Fibroblast of lung (primary cell): ENCODE data around the gene PLA2G4B.

Experiments
- EZH2 ChIP-seq: IDR thresholded peaks from 2 replicates; pipeline ENCODE4 v1.5.1; 2012; ENCODE audit warnings: low read length, control low read depth, mild to moderate bottlenecking; ENCODE audit errors: missing control alignments
- TF ChIP-seq, protein P1 (sequence below), 2 donors: IDR thresholded peaks in 1 of 2; conservative IDR thresholded peaks in 1 of 2; 1 replicate in 1 of 2; 2 replicates in 1 of 2; pipeline ENCODE4 v1.5.1; 2011 to 2012; ENCODE audit warnings: low read length in 2 of 2, control low read depth in 1 of 2, inconsistent platforms in 1 of 2, low read depth in 1 of 2, mild to moderate bottlenecking in 1 of 2

GRCh38 chr15:41858756-41859155 is 20.1 kb downstream of the PLA2G4B start:
- TF ChIP-seq, protein P1, sequence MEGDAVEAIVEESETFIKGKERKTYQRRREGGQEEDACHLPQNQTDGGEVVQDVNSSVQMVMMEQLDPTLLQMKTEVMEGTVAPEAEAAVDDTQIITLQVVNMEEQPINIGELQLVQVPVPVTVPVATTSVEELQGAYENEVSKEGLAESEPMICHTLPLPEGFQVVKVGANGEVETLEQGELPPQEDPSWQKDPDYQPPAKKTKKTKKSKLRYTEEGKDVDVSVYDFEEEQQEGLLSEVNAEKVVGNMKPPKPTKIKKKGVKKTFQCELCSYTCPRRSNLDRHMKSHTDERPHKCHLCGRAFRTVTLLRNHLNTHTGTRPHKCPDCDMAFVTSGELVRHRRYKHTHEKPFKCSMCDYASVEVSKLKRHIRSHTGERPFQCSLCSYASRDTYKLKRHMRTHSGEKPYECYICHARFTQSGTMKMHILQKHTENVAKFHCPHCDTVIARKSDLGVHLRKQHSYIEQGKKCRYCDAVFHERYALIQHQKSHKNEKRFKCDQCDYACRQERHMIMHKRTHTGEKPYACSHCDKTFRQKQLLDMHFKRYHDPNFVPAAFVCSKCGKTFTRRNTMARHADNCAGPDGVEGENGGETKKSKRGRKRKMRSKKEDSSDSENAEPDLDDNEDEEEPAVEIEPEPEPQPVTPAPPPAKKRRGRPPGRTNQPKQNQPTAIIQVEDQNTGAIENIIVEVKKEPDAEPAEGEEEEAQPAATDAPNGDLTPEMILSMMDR (conservative IDR thresholded peaks at IDR 0.05 in 1 of 2, IDR thresholded peaks at IDR 0.05 in 1 of 2; ENCODE audit: low read depth in 1 of 2, low read length in 2 of 2) = no peak
- TF ChIP-seq EZH2 = no peak
